ENCODE data around the gene MYO15A.

Gene MYO15A

GRCh38 chr17:18102640-18103039, 5.9 kb upstream of the MYO15A start:
- H3K9me3 ChIP-seq (ENCODE audit: severe bottlenecking): no peaks in the 10 kb centered on the region
- H3K27ac ChIP-seq (ENCODE audit: poor library complexity, severe bottlenecking): no peak overlapping the region
- H3K4me3 ChIP-seq (ENCODE audit: severe bottlenecking): no peak overlapping the region
- H3K27me3 ChIP-seq (ENCODE audit: insufficient read depth, poor library complexity, severe bottlenecking): no peaks in the 10 kb centered on the region
- TF ChIP-seq, protein P1, sequence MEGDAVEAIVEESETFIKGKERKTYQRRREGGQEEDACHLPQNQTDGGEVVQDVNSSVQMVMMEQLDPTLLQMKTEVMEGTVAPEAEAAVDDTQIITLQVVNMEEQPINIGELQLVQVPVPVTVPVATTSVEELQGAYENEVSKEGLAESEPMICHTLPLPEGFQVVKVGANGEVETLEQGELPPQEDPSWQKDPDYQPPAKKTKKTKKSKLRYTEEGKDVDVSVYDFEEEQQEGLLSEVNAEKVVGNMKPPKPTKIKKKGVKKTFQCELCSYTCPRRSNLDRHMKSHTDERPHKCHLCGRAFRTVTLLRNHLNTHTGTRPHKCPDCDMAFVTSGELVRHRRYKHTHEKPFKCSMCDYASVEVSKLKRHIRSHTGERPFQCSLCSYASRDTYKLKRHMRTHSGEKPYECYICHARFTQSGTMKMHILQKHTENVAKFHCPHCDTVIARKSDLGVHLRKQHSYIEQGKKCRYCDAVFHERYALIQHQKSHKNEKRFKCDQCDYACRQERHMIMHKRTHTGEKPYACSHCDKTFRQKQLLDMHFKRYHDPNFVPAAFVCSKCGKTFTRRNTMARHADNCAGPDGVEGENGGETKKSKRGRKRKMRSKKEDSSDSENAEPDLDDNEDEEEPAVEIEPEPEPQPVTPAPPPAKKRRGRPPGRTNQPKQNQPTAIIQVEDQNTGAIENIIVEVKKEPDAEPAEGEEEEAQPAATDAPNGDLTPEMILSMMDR (IDR thresholded peaks at IDR 0.05; ENCODE audit: poor library complexity, severe bottlenecking): no peak
- no peak for DNase-seq (ENCODE audit: low spot score)
- peaks cover 15% of the 10 kb centered on the region for H3K36me3 ChIP-seq (ENCODE audit: low read depth)
- no peak for ATAC-seq (ENCODE audit: low read depth)
- H3K4me1 ChIP-seq (ENCODE audit: insufficient read depth, poor library complexity, severe bottlenecking): no peaks in the 10 kb centered on the region

- ATAC-seq (ENCODE audit: low read depth) (no peak), DNase-seq (ENCODE audit: low spot score) (no peak)
- Histone ChIP-seq H3K27ac (ENCODE audit: poor library complexity, severe bottlenecking) (no peak overlapping the region), H3K9me3 (ENCODE audit: severe bottlenecking) (no peaks in the 10 kb centered on the region), H3K27me3 (ENCODE audit: insufficient read depth, poor library complexity, severe bottlenecking) (no peaks in the 10 kb centered on the region), H3K4me3 (ENCODE audit: severe bottlenecking) (no peak overlapping the region), H3K4me1 (ENCODE audit: insufficient read depth, poor library complexity, severe bottlenecking) (no peaks in the 10 kb centered on the region), H3K36me3 (ENCODE audit: low read depth) (no peaks in the 10 kb centered on the region; the same call in 1 of the 2 replicates)
- TF ChIP-seq, protein P1 (IDR thresholded peaks at IDR 0.05; ENCODE audit: poor library complexity, severe bottlenecking): no peak
These were observed 3.5 kb upstream of the MYO15A start for GRCh38 chr17:18105027-18105426.

DNA sequence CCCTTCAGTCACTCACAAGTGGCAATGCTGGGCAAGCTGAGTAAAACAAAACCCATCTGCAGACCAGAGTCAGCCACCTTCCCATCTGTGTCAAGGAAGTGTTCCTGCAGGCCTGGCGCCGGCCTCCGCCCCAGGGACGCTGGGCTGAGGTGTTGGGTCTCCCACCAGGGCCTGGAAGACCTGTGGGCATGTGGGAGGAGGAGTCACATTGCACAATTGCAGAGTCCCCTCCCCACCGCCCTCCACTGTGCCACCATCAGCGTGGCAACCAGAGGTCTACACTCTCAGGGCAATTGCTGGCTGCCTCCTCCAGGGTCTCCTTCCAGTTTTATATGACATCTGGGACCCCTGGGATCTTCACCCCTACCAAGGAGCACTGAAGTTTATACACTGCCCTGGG, 3.0 kb upstream of the MYO15A start:
- H3K9me3 ChIP-seq (ENCODE audit: severe bottlenecking): no peaks in the 10 kb centered on the region
- H3K4me1 ChIP-seq (ENCODE audit: insufficient read depth, poor library complexity, severe bottlenecking): no peaks in the 10 kb centered on the region
- H3K27me3 ChIP-seq (ENCODE audit: insufficient read depth, poor library complexity, severe bottlenecking): no peaks in the 10 kb centered on the region
- no peak overlapping the region for H3K4me3 ChIP-seq (ENCODE audit: severe bottlenecking)
- TF ChIP-seq, protein P1 (IDR thresholded peaks at IDR 0.05; ENCODE audit: poor library complexity, severe bottlenecking): no peak
- peak; percentile 59 for DNase-seq (ENCODE audit: low spot score)
- no peak overlapping the region for H3K27ac ChIP-seq (ENCODE audit: poor library complexity, severe bottlenecking)
- no peaks in the 10 kb centered on the region for H3K36me3 ChIP-seq (ENCODE audit: low read depth)
- ATAC-seq (ENCODE audit: low read depth): no peak

GRCh38 chr17:18106211-18106610, 2.3 kb upstream of the MYO15A start:
- TF ChIP-seq, protein P1 (IDR thresholded peaks at IDR 0.05; ENCODE audit: poor library complexity, severe bottlenecking): no peak
- no peaks in the 10 kb centered on the region for H3K27me3 ChIP-seq (ENCODE audit: insufficient read depth, poor library complexity, severe bottlenecking)
- no peaks in the 10 kb centered on the region for H3K4me1 ChIP-seq (ENCODE audit: insufficient read depth, poor library complexity, severe bottlenecking)
- DNase-seq (ENCODE audit: low spot score) (peak; percentile 57), ATAC-seq (ENCODE audit: low read depth) (no peak)
- no peak overlapping the region for H3K4me3 ChIP-seq (ENCODE audit: severe bottlenecking)
- no peaks in the 10 kb centered on the region for H3K36me3 ChIP-seq (ENCODE audit: low read depth)
- H3K27ac ChIP-seq (ENCODE audit: poor library complexity, severe bottlenecking): no peak overlapping the region
- no peaks in the 10 kb centered on the region for H3K9me3 ChIP-seq (ENCODE audit: severe bottlenecking)

DNA sequence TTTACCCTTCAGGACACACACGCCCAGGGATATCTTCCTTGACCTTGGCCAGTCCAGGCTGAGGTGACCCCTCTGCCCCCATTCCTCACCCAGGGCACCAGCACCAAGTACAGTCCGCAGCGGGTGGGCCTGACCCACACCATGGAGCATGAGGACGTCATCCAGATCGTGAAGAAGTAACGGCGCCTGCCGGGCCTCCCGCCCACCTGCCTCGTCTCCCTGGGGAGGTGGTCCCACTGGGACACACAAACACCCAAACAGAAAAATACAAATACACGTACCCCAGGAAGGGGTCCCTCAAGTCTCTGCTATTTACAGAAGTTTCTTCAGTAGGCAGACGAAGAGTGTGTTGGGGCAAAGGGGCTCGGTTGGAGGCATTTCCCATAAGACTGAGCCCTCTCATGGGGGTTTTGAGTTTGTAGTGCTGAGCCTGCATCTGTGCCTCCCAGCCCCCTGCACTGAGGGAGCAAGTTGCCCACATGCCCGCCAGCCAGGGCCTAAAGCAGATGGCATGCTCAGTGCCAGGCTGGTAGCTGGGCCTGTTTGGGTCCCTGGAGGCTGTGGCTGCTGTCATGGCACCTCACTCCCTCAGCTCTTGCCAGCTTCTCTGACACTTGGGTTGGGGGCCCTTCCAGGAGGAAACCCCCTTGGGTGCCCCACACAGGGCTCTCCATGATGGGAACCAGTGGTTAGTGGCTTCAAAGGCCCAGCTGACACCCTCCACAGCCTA, 1.3 kb upstream of the MYO15A start:
- Histone ChIP-seq H3K36me3 (ENCODE audit: low read depth) (no peaks in the 10 kb centered on the region), H3K27ac (ENCODE audit: poor library complexity, severe bottlenecking) (no peak overlapping the region), H3K9me3 (ENCODE audit: severe bottlenecking) (no peaks in the 10 kb centered on the region), H3K27me3 (ENCODE audit: insufficient read depth, poor library complexity, severe bottlenecking) (no peaks in the 10 kb centered on the region), H3K4me3 (ENCODE audit: severe bottlenecking) (no peak overlapping the region), H3K4me1 (ENCODE audit: insufficient read depth, poor library complexity, severe bottlenecking) (no peaks in the 10 kb centered on the region)
- TF ChIP-seq, protein P1 (IDR thresholded peaks at IDR 0.05; ENCODE audit: poor library complexity, severe bottlenecking): no peak
- DNase-seq (ENCODE audit: low spot score): no peak
- no peak for ATAC-seq (ENCODE audit: low read depth)
